Activated CD4-positive, CD25-positive, alpha-beta regulatory T cell treated with anti-CD3 and anti-CD28 coated beads, Interleukin-2, amount 50 U/mL, for 24 hours (primary cell): Measurements from ENCODE around the gene SCNM1.
"Not testable (repeated sequence)": the region's sequence is repeated elsewhere in the genome, so short reads cannot be mapped to it uniquely, and the experiment has no call there.

Experiments used
- ATAC-seq, 2 donors: fragments of 150-1000 bp; cut with Tn5 transposase; one replicate each; pipeline ENCODE4 v1.10.0; 2021; ENCODE audit warnings: mild to moderate bottlenecking in 1 of 2, moderate library complexity in 1 of 2

Gene SCNM1

GRCh38 chr1:151193856-151194255 lies 27.9 kb downstream of the SCNM1 start:
- no peak for ATAC-seq

- ATAC-seq = not testable (repeated sequence)
These were observed 29.1 kb downstream of the SCNM1 start for GRCh38 chr1:151194894-151195594.

- no peak for ATAC-seq
These were observed 30.4 kb downstream of the SCNM1 start for GRCh38 chr1:151196292-151196800.

GRCh38 chr1:151197863-151198253 lies 31.9 kb downstream of the SCNM1 start:
- ATAC-seq = no peak

GRCh38 chr1:151198254-151199127 lies 32.5 kb downstream of the SCNM1 start, which contains the start of gene PIP5K1A:
Gene PIP5K1A (plus strand): TSS chr1:151198552. CDS start chr1:151198997, 445 bp downstream.
- ATAC-seq = peak; percentile 95 to 96

GRCh38 chr1:151199873-151200581 lies 34.1 kb downstream of the SCNM1 start:
- ATAC-seq = peak in 1 of 2 donors; percentile 33

GRCh38 chr1:151205381-151205965 lies 39.5 kb downstream of the SCNM1 start:
- ATAC-seq = not testable (repeated sequence)

- ATAC-seq = no peak
These were observed 44.9 kb downstream of the SCNM1 start for GRCh38 chr1:151210830-151211229.

GRCh38 chr1:151211972-151212705 lies 46.2 kb downstream of the SCNM1 start:
- ATAC-seq = no peak

- no peak for ATAC-seq
These were observed 47.6 kb downstream of the SCNM1 start for GRCh38 chr1:151213560-151213959.
